GM19395 (cell line): ENCODE measurements around the gene ABHD15.

Experiments used
- ATAC-seq: cut with Tn5 transposase; IDR thresholded peaks from one replicate; pipeline ENCODE4 v1.9.1; 2021; ENCODE audit warnings: mild to moderate bottlenecking, moderate library complexity; ENCODE audit not compliant: unreplicated experiment

The ABHD15 gene

GRCh38 chr17:29546085-29546484 is 20.8 kb downstream of the ABHD15 start:
- ATAC-seq = no peak

- no peak for ATAC-seq
Observed at GRCh38 chr17:29544066-29544465, 22.8 kb downstream of the ABHD15 start.

- ATAC-seq = no peak
Observed at GRCh38 chr17:29533976-29534375, 32.9 kb downstream of the ABHD15 start.

- ATAC-seq = no peak
Observed at GRCh38 chr17:29526322-29526721, 40.5 kb downstream of the ABHD15 start.

- ATAC-seq = no peak
Observed at GRCh38 chr17:29524692-29525091, 42.1 kb downstream of the ABHD15 start.

GRCh38 chr17:29518359-29518758 is 48.5 kb downstream of the ABHD15 start:
- ATAC-seq = no peak

GRCh38 chr17:29514792-29515191 is 52.0 kb downstream of the ABHD15 start:
- ATAC-seq = no peak

GRCh38 chr17:29510953-29511352 is 55.9 kb downstream of the ABHD15 start:
- ATAC-seq = no peak
